OCI-LY1 (cell line): ENCODE data around the gene ARHGAP33.

Experiments
- H2AFZ ChIP-seq: fragments of 200-600 bp; sonication (generic), shearing (Covaris generic); 2 replicates; pipeline ENCODE4 v1.6.0; 2014; ENCODE audit warnings: antibody characterized with exemption, mild to moderate bottlenecking, low read length
- H3F3A ChIP-seq: fragments of 200-600 bp; sonication (generic), shearing (Covaris generic); 2 replicates; pipeline ENCODE4 v1.6.0; 2014; ENCODE audit warnings: mild to moderate bottlenecking, antibody characterized with exemption, low read length, moderate library complexity; ENCODE audit not compliant: insufficient read depth
- H3K27ac ChIP-seq: fragments of 200-600 bp; sonication (generic); 2 replicates; pipeline ENCODE4 v1.5.1; 2014; ENCODE audit warnings: low read length, mixed run types, mild to moderate bottlenecking, low read depth; ENCODE audit not compliant: poor library complexity, severe bottlenecking
- H3K27me3 ChIP-seq: fragments of 200-600 bp; sonication (generic); 2 replicates; pipeline ENCODE4 v1.6.0; 2014; ENCODE audit warnings: antibody characterized with exemption, mild to moderate bottlenecking, low read length, moderate library complexity; ENCODE audit not compliant: insufficient read depth
- H3K36me3 ChIP-seq: fragments of 200-600 bp; sonication (generic); 2 replicates; pipeline ENCODE4 v1.6.1; 2014; ENCODE audit warnings: mild to moderate bottlenecking, antibody characterized with exemption, low read length, moderate library complexity, mixed read lengths; ENCODE audit not compliant: insufficient read depth
- H3K4me1 ChIP-seq: fragments of 200-600 bp; sonication (generic); 2 replicates; pipeline ENCODE4 v1.5.1; 2014; ENCODE audit warnings: mild to moderate bottlenecking, low read length, moderate library complexity; ENCODE audit not compliant: insufficient read depth, severe bottlenecking
- H3K4me2 ChIP-seq: fragments of 200-600 bp; sonication (generic), shearing (Covaris generic); 2 replicates; pipeline ENCODE4 v1.6.1; 2014; ENCODE audit warnings: low read length
- H3K4me3 ChIP-seq: fragments of 200-600 bp; sonication (generic); 2 replicates; pipeline ENCODE4 v1.5.1; 2014; ENCODE audit warnings: low read length, low read depth, mild to moderate bottlenecking, mixed read lengths; ENCODE audit not compliant: poor library complexity, severe bottlenecking
- H3K79me2 ChIP-seq: fragments of 200-600 bp; shearing (Covaris generic); 2 replicates; pipeline ENCODE4 v1.6.1; 2016; ENCODE audit warnings: mixed run types, low read length, mixed read lengths; ENCODE audit not compliant: insufficient read depth
- H3K9ac ChIP-seq: fragments of 200-600 bp; sonication (generic), shearing (Covaris generic); 2 replicates; pipeline ENCODE4 v1.6.1; 2014; ENCODE audit warnings: mild to moderate bottlenecking, low read length, mixed read lengths
- H3K9me2 ChIP-seq: fragments of 200-600 bp; sonication (generic), shearing (Covaris generic); 2 replicates; pipeline ENCODE4 v1.6.1; 2014; ENCODE audit warnings: low read depth, mild to moderate bottlenecking, low read length, mixed read lengths
- H3K9me3 ChIP-seq: fragments of 200-600 bp; shearing (Covaris generic); 2 replicates; pipeline ENCODE4 v1.6.1; 2014; ENCODE audit warnings: low read length, mixed read lengths
- H4K20me1 ChIP-seq: fragments of 200-600 bp; sonication (generic), shearing (Covaris generic); 2 replicates; pipeline ENCODE4 v1.6.0; 2016; ENCODE audit warnings: mild to moderate bottlenecking, low read length; ENCODE audit not compliant: insufficient read depth
- CTCF ChIP-seq: fragments of 200-600 bp; sonication (generic), shearing (Covaris generic); IDR thresholded peaks from 2 replicates; pipeline ENCODE4 v1.5.1; 2017; ENCODE audit warnings: mild to moderate bottlenecking, antibody characterized with exemption, low read length, moderate library complexity, mixed read lengths
- EZH2 ChIP-seq: fragments of 200-600 bp; sonication (generic), shearing (Covaris generic); IDR thresholded peaks from 2 replicates; pipeline ENCODE4 v1.8.0; 2017; ENCODE audit warnings: borderline replicate concordance, mixed run types, mild to moderate bottlenecking, antibody characterized with exemption, low read length, moderate library complexity, mixed read lengths

The ARHGAP33 gene

GRCh38 chr19:35777086-35777841, 1.9 kb downstream of the ARHGAP33 start:
- Histone ChIP-seq H3K9me2 (no peaks in the 10 kb centered on the region), H2AFZ (no peak overlapping the region), H3K4me1 (peaks cover 19% of the 10 kb centered on the region), H3K9ac (no peak overlapping the region; the same call in 1 of the 2 replicates), H3K79me2 (no peaks in the 10 kb centered on the region), H3K4me2 (no peak overlapping the region), H3K36me3 (peaks cover 7% of the 10 kb centered on the region; the same call in 1 of the 2 replicates), H3K27ac (no peak overlapping the region), H3K27me3 (no peaks in the 10 kb centered on the region), H4K20me1 (no peaks in the 10 kb centered on the region), H3K9me3 (no peaks in the 10 kb centered on the region), H3K4me3 (no peak overlapping the region), H3F3A (no peaks in the 10 kb centered on the region)
- TF ChIP-seq CTCF (no peak), EZH2 (no peak)

GRCh38 chr19:35777961-35778360, 2.6 kb downstream of the ARHGAP33 start:
- no peak overlapping the region for H3K4me2 ChIP-seq
- H3K27ac ChIP-seq = no peak overlapping the region
- peaks cover 19% of the 10 kb centered on the region for H3K4me1 ChIP-seq
- H3K27me3 ChIP-seq = no peaks in the 10 kb centered on the region
- peaks cover 14% of the 10 kb centered on the region; the same call in 1 of the 2 replicates for H3K36me3 ChIP-seq
- no peaks in the 10 kb centered on the region for H3K79me2 ChIP-seq
- H3K9me2 ChIP-seq = no peaks in the 10 kb centered on the region
- no peaks in the 10 kb centered on the region for H4K20me1 ChIP-seq
- no peak overlapping the region for H3K9ac ChIP-seq
- no peak overlapping the region for H3K4me3 ChIP-seq
- H3F3A ChIP-seq = no peaks in the 10 kb centered on the region
- no peaks in the 10 kb centered on the region for H3K9me3 ChIP-seq
- H2AFZ ChIP-seq = no peak overlapping the region
- TF ChIP-seq EZH2 (no peak), CTCF (no peak)

GRCh38 chr19:35779033-35779432, 3.7 kb downstream of the ARHGAP33 start:
- Histone ChIP-seq H3K4me2 (no peak overlapping the region), H3K27me3 (no peaks in the 10 kb centered on the region), H3K9ac (no peak overlapping the region), H3K79me2 (no peaks in the 10 kb centered on the region), H4K20me1 (no peaks in the 10 kb centered on the region), H3K9me3 (no peaks in the 10 kb centered on the region), H3K9me2 (no peaks in the 10 kb centered on the region), H3K36me3 (peaks cover 15% of the 10 kb centered on the region; the same call in 1 of the 2 replicates), H3K4me3 (no peak overlapping the region), H2AFZ (no peak overlapping the region), H3F3A (no peaks in the 10 kb centered on the region), H3K4me1 (peaks cover 19% of the 10 kb centered on the region), H3K27ac (no peak overlapping the region)
- TF ChIP-seq CTCF = no peak
- TF ChIP-seq EZH2 = no peak
